K562 treated with DMSO at 1 percent for 24 hours (cell line): ENCODE data around the gene CNOT9. TPM values are rescaled to one million over a fixed set of nuclear protein-coding genes. Genes with fewer than 3 reads are reported as not detected.

Source experiments
- total RNA-seq: library from RNA; unstranded; fragments of 300-600 nt; gene quantifications from 2 replicates; pipeline ENCODE4 v1.2.3, GENCODE V29; 2022; ENCODE audit warnings: low read depth; ENCODE audit not compliant: insufficient read depth

The CNOT9 gene
- 15.4 and 20.9 TPM in 2 replicates for total RNA-seq

GRCh38 chr2:218568190-218569037, at the start of gene CNOT9, which contains the start of gene USP37:
TSS of gene CNOT9 (plus strand) at chr2:218568839. CDS start at chr2:218568955, 116 bp downstream.
TSS of gene USP37 (minus strand) at chr2:218568351. CDS start at chr2:218558653, 9,698 bp downstream.

GRCh38 chr2:218607436-218608115, 38.9 kb downstream of the CNOT9 start, which contains the start of gene PLCD4:
TSS of gene PLCD4 (plus strand) at chr2:218607899. CDS start at chr2:218615740, 7,841 bp downstream.

Other genes starting within 250 kb of the CNOT9 start
- gene CATIP, start 212.0 kb upstream of the CNOT9 start, total RNA-seq: 0.80 TPM in 1 of 2 replicates, not detected in the other
- 0.61 and 0.80 TPM in 2 replicates for gene SLC11A1, start 186.6 kb upstream of the CNOT9 start, total RNA-seq
- gene CTDSP1, start 169.0 kb upstream of the CNOT9 start, total RNA-seq: 79.9 and 82.8 TPM in 2 replicates
- gene VIL1, start 149.7 kb upstream of the CNOT9 start, total RNA-seq: 0.46 and 0.63 TPM in 2 replicates
- 2.8 and 2.9 TPM in 2 replicates for gene USP37, start 488 bp upstream of the CNOT9 start, total RNA-seq
- gene PLCD4, start 39.1 kb downstream of the CNOT9 start, total RNA-seq: 0.42 TPM in 1 of 2 replicates, not detected in the other
- gene ZNF142, start 90.8 kb downstream of the CNOT9 start, total RNA-seq: 11.0 and 12.2 TPM in 2 replicates
- 25.1 and 29.3 TPM in 2 replicates for gene BCS1L, start 90.8 kb downstream of the CNOT9 start, total RNA-seq
- gene RNF25, start 103.2 kb downstream of the CNOT9 start, total RNA-seq: 22.8 and 25.3 TPM in 2 replicates
- 4.2 and 9.9 TPM in 2 replicates for gene STK36, start 103.2 kb downstream of the CNOT9 start, total RNA-seq
- 44.1 and 44.3 TPM in 2 replicates for gene TTLL4, start 142.0 kb downstream of the CNOT9 start, total RNA-seq
- gene CYP27A1, start 213.3 kb downstream of the CNOT9 start, total RNA-seq: 0.15 TPM in 1 of 2 replicates, not detected in the other